ENCODE results near the gene CHURC1.

CHURC1 gene

GRCh38 chr14:64871344-64871743 is 42.9 kb upstream of the CHURC1 start:
- DNase-seq (ENCODE audit: low read depth) = no peak
- TF ChIP-seq CTCF (conservative IDR thresholded peaks at IDR 0.05; ENCODE audit: low read depth, low read length) = no peak
- H3K4me3 ChIP-seq (ENCODE audit: low read length) = no peak overlapping the region

DNA sequence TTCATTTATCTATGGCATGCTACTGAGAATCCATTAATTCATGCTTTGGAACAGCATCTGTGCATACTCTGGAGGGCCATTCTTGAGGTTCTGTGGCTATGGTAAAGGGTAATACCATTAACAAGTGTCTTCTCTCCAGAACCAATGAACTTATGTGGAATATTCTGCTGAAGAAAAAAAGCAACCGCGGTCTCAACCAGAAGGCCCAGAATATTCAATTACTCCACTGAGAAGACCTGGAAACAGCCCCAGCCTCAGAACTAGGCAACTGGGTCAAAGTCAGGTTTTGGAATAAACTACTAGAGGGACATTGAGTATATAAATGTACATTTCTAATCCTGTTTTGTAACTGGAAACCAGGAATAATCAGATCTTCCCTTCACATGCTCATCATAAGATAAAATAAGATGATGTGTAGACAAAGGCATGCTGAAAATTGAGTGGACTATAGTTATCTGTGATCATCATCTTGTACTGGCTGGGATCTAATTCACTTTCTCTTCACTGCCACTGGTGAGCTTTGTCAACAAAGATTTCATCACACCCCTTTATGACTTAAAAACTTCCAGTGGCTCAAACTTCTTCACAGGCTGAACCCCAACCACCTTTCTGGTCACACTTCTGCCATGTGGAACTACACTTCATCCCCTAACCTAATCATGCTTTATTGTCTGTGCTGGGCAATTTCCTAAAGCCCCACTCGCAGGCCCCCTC is 40.6 kb upstream of the CHURC1 start:
- TF ChIP-seq CTCF (conservative IDR thresholded peaks at IDR 0.05; ENCODE audit: low read depth, low read length) = no peak
- no peak overlapping the region for H3K4me3 ChIP-seq (ENCODE audit: low read length)
- DNase-seq (ENCODE audit: low read depth) = no peak

DNA sequence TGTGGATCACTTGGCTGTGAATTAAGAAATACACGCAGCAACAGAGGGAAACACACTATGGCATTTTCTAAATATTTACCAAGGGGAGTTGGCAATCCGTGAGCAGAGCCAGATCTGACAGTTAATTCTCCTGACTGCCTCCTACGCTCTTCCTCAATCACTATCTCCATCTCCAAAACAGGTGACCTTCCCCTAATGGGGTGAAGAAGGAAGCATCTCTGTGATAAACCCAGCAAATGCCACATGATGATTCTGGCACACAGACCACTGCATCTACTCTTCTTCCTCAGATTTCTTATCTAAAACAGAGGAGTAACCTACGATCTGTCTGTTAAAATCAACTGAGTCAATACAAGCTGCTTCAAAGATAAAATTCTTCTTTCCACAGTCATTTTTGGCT is 38.9 kb upstream of the CHURC1 start:
- DNase-seq (ENCODE audit: low read depth) = no peak
- TF ChIP-seq CTCF (conservative IDR thresholded peaks at IDR 0.05; ENCODE audit: low read depth, low read length) = no peak

GRCh38 chr14:64877846-64878245 is 36.4 kb upstream of the CHURC1 start:
- H3K4me3 ChIP-seq (ENCODE audit: low read length) = no peak overlapping the region
- TF ChIP-seq CTCF (conservative IDR thresholded peaks at IDR 0.05; ENCODE audit: low read depth, low read length) = no peak
- no peak for DNase-seq (ENCODE audit: low read depth)

More for the DNA sequence above, 38.9 kb upstream of the CHURC1 start:
- no peak overlapping the region for H3K4me3 ChIP-seq (ENCODE audit: low read length)

GRCh38 chr14:64878837-64879634 is 35.2 kb upstream of the CHURC1 start:
- no peak for TF ChIP-seq CTCF (conservative IDR thresholded peaks at IDR 0.05; ENCODE audit: low read depth, low read length)
- H3K4me3 ChIP-seq (ENCODE audit: low read length) = peak overlapping the region; percentile 53
- DNase-seq (ENCODE audit: low read depth) = no peak

DNA sequence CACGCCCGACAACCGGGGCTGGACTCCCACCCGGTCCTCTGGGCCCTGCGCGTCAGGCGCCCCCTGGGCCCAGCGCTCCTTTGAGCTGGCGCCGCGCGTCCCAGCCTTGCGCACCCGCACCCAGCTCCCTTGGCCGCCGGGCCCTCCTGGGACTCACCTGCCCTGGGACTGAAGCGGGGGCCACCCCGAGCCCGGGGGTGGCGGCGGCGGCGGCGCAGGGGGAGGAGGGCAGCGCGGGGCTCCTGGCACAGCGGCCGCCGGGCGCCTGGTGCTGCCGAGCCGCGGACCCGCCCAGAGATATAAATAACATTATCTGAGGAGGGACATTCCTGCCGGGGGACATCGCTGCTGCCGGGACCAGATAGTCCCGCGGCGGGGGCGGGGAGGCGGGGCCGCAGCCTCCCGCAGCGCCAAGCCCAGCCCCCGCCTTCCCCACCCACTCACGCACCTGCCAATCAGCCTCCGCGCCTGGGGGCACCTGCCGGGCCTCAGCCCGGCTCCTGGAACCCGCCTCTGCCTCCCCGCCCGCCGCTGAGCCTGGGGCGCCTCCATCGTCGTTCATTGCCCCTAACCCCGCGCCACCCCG is 34.5 kb upstream of the CHURC1 start, which contains the start of gene SPTB:
SPTB (minus strand) TSS at position 273 of the 586 bp plus-strand sequence. CDS start 56,813 bp downstream, outside the sequence.
- H3K4me3 ChIP-seq (ENCODE audit: low read length) = peak within 1 kb of the TSS; percentile 53
- TF ChIP-seq CTCF (conservative IDR thresholded peaks at IDR 0.05; ENCODE audit: low read depth, low read length) = no peak
- DNase-seq (ENCODE audit: low read depth) = no peak

All from retinal pigment epithelial cell (primary cell).